WERI-Rb-1 (cell line): ENCODE measurements around the gene LHCGR.
"Not testable (repeated sequence)": the region's sequence is repeated elsewhere in the genome, so short reads cannot be mapped to it uniquely, and the experiment has no call there.

Experiments
- DNase-seq: peaks from one replicate; pipeline ENCODE4 v3.0.0-alpha.2; 2020
- H3K27ac ChIP-seq: fragments of 250-450 bp; sonication (Bioruptor Pico); 2 replicates; pipeline ENCODE4 v1.5.1; 2020; ENCODE audit warnings: mild to moderate bottlenecking, moderate library complexity
- H3K27me3 ChIP-seq: fragments of 250-450 bp; sonication (Bioruptor Pico); 2 replicates; pipeline ENCODE4 v1.5.1; 2021; ENCODE audit warnings: mild to moderate bottlenecking, low read depth, moderate library complexity; ENCODE audit not compliant: insufficient read depth, severe bottlenecking
- H3K36me3 ChIP-seq: fragments of 250-450 bp; sonication (Bioruptor Pico); 2 replicates; pipeline ENCODE4 v1.5.1; 2020; ENCODE audit warnings: mild to moderate bottlenecking, moderate library complexity
- H3K4me3 ChIP-seq: 2 replicates; pipeline ENCODE4 v1.5.1; 2011; ENCODE audit warnings: low read depth, mild to moderate bottlenecking, control low read depth, low read length
- H3K9me3 ChIP-seq: fragments of 250-450 bp; sonication (Bioruptor Pico); 2 replicates; pipeline ENCODE4 v1.5.1; 2021; ENCODE audit warnings: mild to moderate bottlenecking, moderate library complexity; ENCODE audit not compliant: severe bottlenecking
- TF ChIP-seq, protein P1 (sequence below): IDR thresholded peaks from 2 replicates; pipeline ENCODE4 v1.5.1; 2011; ENCODE audit warnings: low read depth, mild to moderate bottlenecking, control low read depth, inconsistent platforms, low read length

LHCGR gene

DNA sequence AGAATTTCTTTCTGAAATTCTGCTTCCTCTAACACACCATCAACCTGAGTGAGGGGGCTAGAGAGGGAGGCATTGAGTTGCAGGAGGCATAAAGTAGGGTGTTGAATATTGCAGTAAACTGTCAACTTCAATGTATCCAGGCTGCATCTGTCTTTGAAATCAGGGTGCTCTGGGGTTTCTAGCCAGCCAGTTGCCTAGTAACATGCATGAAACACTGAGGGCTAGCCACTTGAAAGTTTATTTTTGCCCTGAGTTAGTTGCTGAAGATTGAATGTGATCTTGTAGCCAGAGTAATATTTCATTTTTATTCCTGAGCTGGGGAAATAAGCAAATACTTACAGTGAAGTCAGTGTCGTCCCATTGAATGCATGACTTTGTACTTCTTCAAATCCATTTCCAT, 41.9 kb downstream of the LHCGR start:
- Histone ChIP-seq H3K27me3 (no peaks in the 10 kb centered on the region), H3K36me3 (no peaks in the 10 kb centered on the region), H3K9me3 (no peaks in the 10 kb centered on the region), H3K4me3 (no peak overlapping the region), H3K27ac (no peak overlapping the region)
- DNase-seq, result no peak
- TF ChIP-seq, protein P1, sequence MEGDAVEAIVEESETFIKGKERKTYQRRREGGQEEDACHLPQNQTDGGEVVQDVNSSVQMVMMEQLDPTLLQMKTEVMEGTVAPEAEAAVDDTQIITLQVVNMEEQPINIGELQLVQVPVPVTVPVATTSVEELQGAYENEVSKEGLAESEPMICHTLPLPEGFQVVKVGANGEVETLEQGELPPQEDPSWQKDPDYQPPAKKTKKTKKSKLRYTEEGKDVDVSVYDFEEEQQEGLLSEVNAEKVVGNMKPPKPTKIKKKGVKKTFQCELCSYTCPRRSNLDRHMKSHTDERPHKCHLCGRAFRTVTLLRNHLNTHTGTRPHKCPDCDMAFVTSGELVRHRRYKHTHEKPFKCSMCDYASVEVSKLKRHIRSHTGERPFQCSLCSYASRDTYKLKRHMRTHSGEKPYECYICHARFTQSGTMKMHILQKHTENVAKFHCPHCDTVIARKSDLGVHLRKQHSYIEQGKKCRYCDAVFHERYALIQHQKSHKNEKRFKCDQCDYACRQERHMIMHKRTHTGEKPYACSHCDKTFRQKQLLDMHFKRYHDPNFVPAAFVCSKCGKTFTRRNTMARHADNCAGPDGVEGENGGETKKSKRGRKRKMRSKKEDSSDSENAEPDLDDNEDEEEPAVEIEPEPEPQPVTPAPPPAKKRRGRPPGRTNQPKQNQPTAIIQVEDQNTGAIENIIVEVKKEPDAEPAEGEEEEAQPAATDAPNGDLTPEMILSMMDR, result no peak

DNA sequence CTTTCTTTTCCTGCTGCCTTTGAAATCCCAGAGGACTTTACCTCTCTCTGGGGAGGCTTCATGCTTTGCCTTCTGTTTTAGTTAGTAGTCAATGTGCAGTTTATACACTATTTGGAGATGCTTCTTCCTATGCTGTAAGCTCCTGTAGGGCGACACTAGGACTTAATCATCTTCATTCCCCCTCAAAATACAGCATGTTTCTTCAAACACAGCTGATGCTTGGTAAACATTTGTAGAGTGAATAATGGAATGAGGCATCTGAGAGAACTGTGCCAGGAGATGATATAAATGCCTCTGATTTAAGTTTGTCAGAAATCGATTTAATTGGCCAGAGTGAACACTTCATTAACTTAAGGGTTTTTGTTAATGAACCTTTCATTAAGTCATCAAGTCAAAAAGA, 43.4 kb downstream of the LHCGR start:
- Histone ChIP-seq H3K36me3 (no peaks in the 10 kb centered on the region), H3K4me3 (no peak overlapping the region), H3K9me3 (no peaks in the 10 kb centered on the region), H3K27ac (no peak overlapping the region), H3K27me3 (no peaks in the 10 kb centered on the region)
- no peak for DNase-seq
- TF ChIP-seq, protein P1, result no peak

DNA sequence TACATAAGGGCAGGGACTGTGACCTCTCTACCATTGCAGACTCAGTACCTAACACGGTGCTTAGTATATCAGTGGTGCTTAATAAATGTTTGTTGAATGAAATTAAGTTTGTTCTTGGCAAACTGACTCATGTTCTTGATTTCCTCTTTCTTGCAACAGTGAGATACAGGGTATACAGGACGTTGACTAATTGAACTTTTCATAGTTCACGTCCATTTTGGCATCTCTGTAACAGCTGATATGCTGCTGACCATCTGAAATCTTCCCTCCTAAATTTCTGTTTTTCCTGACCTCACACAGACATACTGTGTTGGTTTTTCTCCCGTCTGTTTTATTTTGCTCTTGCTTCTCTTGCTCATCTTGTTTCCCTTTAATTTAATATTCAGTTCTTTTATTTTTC, 44.2 kb downstream of the LHCGR start:
- Histone ChIP-seq H3K4me3 (no peak overlapping the region), H3K27ac (no peak overlapping the region), H3K9me3 (no peaks in the 10 kb centered on the region), H3K27me3 (no peaks in the 10 kb centered on the region), H3K36me3 (no peaks in the 10 kb centered on the region)
- TF ChIP-seq, protein P1, result no peak
- no peak for DNase-seq

DNA sequence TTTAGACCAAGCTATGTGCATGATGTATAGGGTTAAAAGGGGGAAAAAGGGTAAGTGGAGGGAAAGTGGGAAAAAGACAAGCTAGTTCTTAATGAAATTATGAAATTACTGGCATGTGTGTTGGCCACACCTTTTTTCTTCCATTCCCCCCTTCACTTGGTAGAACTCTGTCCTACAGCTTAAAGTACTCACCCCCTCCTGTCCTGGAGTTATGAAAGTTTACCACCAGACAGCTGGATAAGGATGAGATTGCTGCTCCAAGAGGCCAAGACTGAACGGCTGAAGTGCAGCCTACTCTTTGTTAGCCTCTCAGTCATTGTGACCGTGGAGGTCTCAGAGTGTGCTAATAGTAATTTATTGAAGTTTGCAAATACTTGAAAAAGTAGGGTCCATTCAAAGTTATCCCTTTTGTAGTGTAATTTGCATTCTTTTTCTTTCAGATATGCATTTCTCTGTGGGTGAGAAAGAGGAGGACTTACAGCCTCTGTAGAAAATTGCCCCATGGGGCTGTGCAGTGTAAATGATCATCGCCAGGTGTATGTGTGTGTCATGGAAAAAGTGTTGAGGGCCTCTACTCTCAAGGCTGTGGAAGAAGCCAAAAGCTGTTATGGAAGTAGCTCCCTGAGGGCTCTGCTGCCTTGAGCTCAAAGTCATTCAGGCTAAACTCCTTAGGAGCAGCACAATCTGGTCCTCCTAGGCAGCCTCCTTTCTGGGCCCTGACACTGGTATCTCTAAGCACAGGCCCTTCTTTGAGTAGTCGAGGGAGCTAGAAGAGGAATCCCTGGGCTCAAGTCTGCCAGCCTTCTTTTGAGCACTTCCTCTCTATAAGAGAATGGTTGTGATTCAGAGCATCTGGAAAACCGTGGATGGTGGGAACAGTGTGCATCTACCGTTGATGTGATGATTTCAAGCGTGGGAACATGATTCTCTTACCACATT, 46.2 kb downstream of the LHCGR start:
- H3K4me3 ChIP-seq, result no peak overlapping the region
- no peaks in the 10 kb centered on the region for H3K36me3 ChIP-seq
- no peak for DNase-seq
- H3K27me3 ChIP-seq, result no peaks in the 10 kb centered on the region
- no peak overlapping the region for H3K27ac ChIP-seq
- TF ChIP-seq, protein P1, result no peak
- no peaks in the 10 kb centered on the region for H3K9me3 ChIP-seq

DNA sequence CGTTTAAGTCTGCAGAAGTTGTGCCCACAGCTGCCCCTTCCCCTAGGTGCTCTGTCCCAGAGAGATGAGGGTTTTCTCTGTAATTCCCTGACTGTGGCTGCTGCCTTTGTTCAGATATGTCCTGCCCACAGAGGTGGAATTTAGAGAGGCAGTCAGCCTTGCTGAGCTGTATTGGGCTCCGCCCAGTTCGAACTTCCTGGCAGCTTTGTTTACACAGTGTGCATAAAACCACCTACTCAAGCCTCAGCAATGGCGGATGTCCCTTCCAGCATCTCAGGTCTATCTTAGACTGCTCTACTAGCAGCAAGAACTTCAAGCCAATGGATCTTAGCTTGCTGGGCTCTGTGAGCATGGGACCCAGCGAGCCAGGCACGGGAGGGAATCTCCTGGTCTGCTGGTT, 48.1 kb downstream of the LHCGR start:
- TF ChIP-seq, protein P1, result no peak
- Histone ChIP-seq H3K9me3 (no peaks in the 10 kb centered on the region), H3K27me3 (no peaks in the 10 kb centered on the region), H3K4me3 (no peak overlapping the region), H3K27ac (no peak overlapping the region), H3K36me3 (no peaks in the 10 kb centered on the region)
- no peak for DNase-seq

DNA sequence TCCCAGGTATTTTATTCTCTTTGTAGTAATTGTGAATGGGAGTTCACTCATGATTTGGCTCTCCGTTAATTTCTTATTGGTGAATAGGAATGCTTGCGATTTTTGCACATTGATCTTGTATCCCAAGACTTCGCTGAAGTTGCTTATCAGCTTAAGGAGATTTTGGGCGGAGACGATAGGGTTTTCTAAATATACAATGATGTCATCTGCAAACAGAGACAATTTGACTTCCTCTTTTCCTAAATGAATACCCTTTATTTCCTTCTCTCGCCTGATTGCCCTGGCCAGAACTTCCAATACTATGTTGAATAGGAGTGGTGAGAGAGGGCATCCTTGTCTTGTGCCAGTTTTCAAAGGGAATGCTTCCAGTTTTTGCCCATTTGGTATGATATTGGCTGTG, 51.9 kb downstream of the LHCGR start:
- H3K36me3 ChIP-seq, H3K9me3 ChIP-seq, DNase-seq, H3K4me3 ChIP-seq, H3K27ac ChIP-seq, H3K27me3 ChIP-seq: not testable (repeated sequence)
